Pancreas (tissue), 10 donors: ENCODE measurements around the gene C17orf100. TPM values are rescaled to one million over a fixed set of nuclear protein-coding genes. Genes with fewer than 3 reads are reported as not detected.

Source experiments
- ATAC-seq, 4 donors: fragments of 200-7000 bp; cut with Tn5 transposase; one replicate each; pipeline versions ENCODE4 v1.8.0 to v1.9.1; 2020; ENCODE audit warnings: mild to moderate bottlenecking in 4 of 4, moderate library complexity in 4 of 4
- DNase-seq, 6 donors: peaks; one replicate each; pipeline ENCODE4 v3.0.0-alpha.2; 2020
- FAIRE-seq: peaks from 2 replicates; lab custom pipeline; 2012; peaks lifted over from hg19 to GRCh38; lab: Jason Lieb, UNC
- H3K27ac ChIP-seq, 4 donors: fragments of 200-600 bp; sonication (generic); 1 replicate in 3 of 4; 2 replicates in 1 of 4; pipeline versions ENCODE4 v1.5.0 to v1.8.0; 2020
- H3K27me3 ChIP-seq, 4 donors: fragments of 200-600 bp; one replicate each; pipeline ENCODE4 v1.8.0; 2021
- H3K36me3 ChIP-seq, 3 donors: fragments of 200-600 bp; sonication (generic) in 1 of 3; one replicate each; pipeline versions ENCODE4 v1.5.0 to v1.8.0; 2020 to 2021
- H3K4me1 ChIP-seq, 3 donors: fragments of 200-600 bp; one replicate each; pipeline ENCODE4 v1.8.0; 2021
- H3K4me3 ChIP-seq, 4 donors: fragments of 200-600 bp; sonication (generic) in 2 of 4; one replicate each; pipeline versions ENCODE4 v1.5.0 to v1.8.0; 2020 to 2021
- H3K9me3 ChIP-seq, 4 donors: fragments of 200-600 bp; one replicate each; pipeline ENCODE4 v1.8.0; 2021
- CTCF ChIP-seq, 4 donors: fragments of 200-600 bp; sonication (generic) in 3 of 4; IDR thresholded peaks; one replicate each; pipeline versions ENCODE4 v1.5.0 to v1.8.0; 2021; ENCODE audit warnings: antibody characterized with exemption in 4 of 4
- WGBS, 2 donors: extraction: QIAGEN DNeasy Blood & Tissue Kit; methylation state at CpG; one replicate each; pipeline ENCODE4 v1.1.7; 2013; 5-methylcytosine and 5-hydroxymethylcytosine counted together
- intact Hi-C, 3 donors: fragments of 100-400 bp; cut with DNase I; formaldehyde crosslinking; loops; one replicate each; pipeline versions ENCODE4 v1.11.1 to v1.14.2; 2022
- polyA plus RNA-seq, 2 donors: library from polyadenylated mRNA; stranded (reverse); fragments of 200-250 nt; gene quantifications; one replicate each; pipeline ENCODE4 v1.2.3, GENCODE V29; 2013
- total RNA-seq, 6 donors: library from RNA; stranded (reverse); fragmentation: NEBNext Ultra II Directional in 4 of 6; extraction: Animal tissue kit (Norgen Biotek cat#: 25700) in 4 of 6; gene quantifications; one replicate each; pipeline versions ENCODE4 v1.2.1 to v1.2.4, GENCODE V29; 2021 to 2023
- donor health status: healthy with polysubstance abuse.
- donor health status: DM: no; HTN: no; CAD: no; lungs with moderate emphysema.
- donor health status: DM: no; HTN: no; CAD: no.
- donor health status: control.
- donor health status: control.
- donor health status: Bipolar disorder and iron deficiency.
- donor health status: DM: yes; HTN: yes; CAD: no.
- donor health status: DM: no; HTN: no; CAD: no.
- donor health status: DM: no; HTN: no; CAD: no.
- donor health status: DM: yes; HTN: yes; CAD: no.

Gene C17orf100
- total and polyA plus RNA-seq, 8 donors: 0.91 to 5.8 (median 2.4) TPM

DNA sequence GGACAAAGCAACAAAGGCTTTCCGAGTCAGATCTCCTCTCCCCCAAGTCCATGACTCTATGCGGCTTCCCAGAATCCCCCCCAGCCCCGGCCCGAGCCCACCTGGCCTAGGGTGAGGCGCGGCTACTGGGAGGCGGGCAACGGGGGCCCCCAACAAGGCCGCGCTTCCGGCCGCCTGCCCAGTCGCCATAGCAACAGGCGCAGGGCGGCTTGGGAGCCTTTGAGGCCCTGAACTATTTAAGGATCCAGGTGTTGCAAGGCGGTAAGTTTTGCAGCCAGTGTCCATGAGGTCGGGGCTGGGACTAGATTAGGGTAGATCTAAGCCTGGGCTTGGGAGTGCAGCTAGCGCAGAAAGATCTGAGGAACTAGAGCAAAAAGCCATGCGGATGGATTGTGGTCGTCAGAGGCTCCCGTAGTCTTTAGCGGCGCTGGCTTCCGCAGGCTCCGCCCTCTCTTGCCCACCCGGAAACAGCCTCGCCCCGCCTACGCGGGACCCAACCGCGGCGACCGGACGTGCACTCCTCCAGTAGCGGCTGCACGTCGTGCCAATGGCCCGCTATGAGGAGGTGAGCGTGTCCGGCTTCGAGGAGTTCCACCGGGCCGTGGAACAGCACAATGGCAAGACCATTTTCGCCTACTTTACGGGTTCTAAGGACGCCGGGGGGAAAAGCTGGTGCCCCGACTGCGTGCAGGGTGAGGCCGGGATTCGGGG, 10.9 kb upstream of the C17orf100 start, which contains the start of the genes KIAA0753 and TXNDC17:
KIAA0753 (minus strand) TSS at position 176 of the 711 bp plus-strand sequence. CDS start 5,608 bp downstream, outside the sequence.
TXNDC17 (plus strand) TSS at position 525 of the 711 bp plus-strand sequence; CDS start at position 548, 23 bp downstream.
- Histone ChIP-seq H3K4me1 (peaks cover 8 to 23% (median 9%) of the 10 kb centered on the region in 3 donors), H3K9me3 (no peaks in the 10 kb centered on the region), H3K27ac (peak within 1 kb of the TSS; percentile 70 to 85 (median 78)), H3K27me3 (no peaks in the 10 kb centered on the region), H3K4me3 (peak within 1 kb of the TSS; percentile 64 to 85 (median 70)), H3K36me3 (peaks cover 0 to 11% (median 3%) of the 10 kb centered on the region in 3 donors)
- TF ChIP-seq CTCF (IDR thresholded peaks at IDR 0.05): no peak
- WGBS, 2 donors: 0% methylated on average over 52 of the region's 52 CpGs
- DNase-seq (peak; percentile 85 to 95 (median 88)), ATAC-seq (peak; percentile 91 to 97 (median 95)), FAIRE-seq (no peak)
- intact Hi-C loops: loop anchor here in 1 of 3 donors (10.0 kb wide), 1 partner anchor 166 kb away; no protein-coding TSS in a partner anchor

GRCh38 chr17:6641247-6641863, 10.2 kb upstream of the C17orf100 start:
- no peaks in the 10 kb centered on the region for H3K9me3 ChIP-seq
- peak; percentile 9 to 29 (median 12) for ATAC-seq
- no peak for FAIRE-seq

DNA sequence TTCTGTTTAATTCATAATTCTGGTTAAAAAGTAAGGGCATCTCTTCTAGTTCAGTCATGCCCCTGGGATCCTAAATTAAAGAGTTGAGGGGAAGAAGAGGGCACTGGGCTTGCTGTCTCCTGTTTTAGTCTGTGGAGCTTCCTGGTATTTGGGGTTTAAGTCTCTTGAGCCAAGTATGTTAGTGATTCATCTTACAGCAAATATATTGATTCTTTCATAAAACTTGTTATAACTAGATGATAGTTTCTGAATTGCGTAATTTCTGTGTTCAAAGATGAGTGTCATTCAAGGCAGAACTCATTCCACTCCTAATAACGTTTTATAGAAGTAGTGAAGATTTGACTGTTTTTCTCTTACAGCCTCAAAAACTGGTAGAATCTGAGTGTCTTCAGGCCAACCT, 9.0 kb upstream of the C17orf100 start:
- H3K4me3 ChIP-seq: no peak overlapping the region
- no peak for TF ChIP-seq CTCF (IDR thresholded peaks at IDR 0.05)
- WGBS, 2 donors: 44 to 47% methylated on average over 2 of the region's 2 CpGs
- no peak for ATAC-seq
- no peak for FAIRE-seq
- no peak for DNase-seq
- H3K4me1 ChIP-seq: peaks cover 8 to 23% (median 9%) of the 10 kb centered on the region in 3 donors
- no peak overlapping the region for H3K27ac ChIP-seq
- no peaks in the 10 kb centered on the region for H3K27me3 ChIP-seq
- H3K36me3 ChIP-seq: peaks cover 0 to 11% (median 5%) of the 10 kb centered on the region in 3 donors
- intact Hi-C loops: loop anchor here in 1 of 3 donors (10.0 kb wide), 1 partner anchor 168 kb away; no protein-coding TSS in a partner anchor
- no peaks in the 10 kb centered on the region for H3K9me3 ChIP-seq

More at GRCh38 chr17:6641247-6641863, 10.2 kb upstream of the C17orf100 start:
- no peaks in the 10 kb centered on the region for H3K27me3 ChIP-seq
- WGBS, 2 donors: 1% methylated on average over 20 of the region's 20 CpGs
- intact Hi-C loops: loop anchor here in 1 of 3 donors (10.0 kb wide), 1 partner anchor 167 kb away; no protein-coding TSS in a partner anchor
- peaks cover 8 to 23% (median 9%) of the 10 kb centered on the region in 3 donors for H3K4me1 ChIP-seq
- H3K4me3 ChIP-seq: peak overlapping the region; percentile 64 to 85 (median 70)
- H3K36me3 ChIP-seq: peaks cover 0 to 11% (median 5%) of the 10 kb centered on the region in 3 donors
- DNase-seq: no peak
- peak overlapping the region; percentile 70 to 85 (median 78) for H3K27ac ChIP-seq
- no peak for TF ChIP-seq CTCF (IDR thresholded peaks at IDR 0.05)

GRCh38 chr17:6643451-6644125, 8.0 kb upstream of the C17orf100 start:
- no peak for FAIRE-seq
- H3K27me3 ChIP-seq: no peaks in the 10 kb centered on the region
- H3K4me1 ChIP-seq: peaks cover 8 to 21% (median 9%) of the 10 kb centered on the region in 3 donors

More at GRCh38 chr17:6643451-6644125, 8.0 kb upstream of the C17orf100 start:
- ATAC-seq (no peak), DNase-seq (no peak)
- WGBS, 2 donors: 83 to 93% methylated on average over 5 of the region's 5 CpGs
- H3K36me3 ChIP-seq: peaks cover 0 to 11% (median 5%) of the 10 kb centered on the region in 3 donors
- H3K4me3 ChIP-seq: no peak overlapping the region
- H3K27ac ChIP-seq: no peak overlapping the region
- no peaks in the 10 kb centered on the region for H3K9me3 ChIP-seq
- intact Hi-C loops: loop anchor here in 1 of 3 donors (10.0 kb wide), 1 partner anchor 169 kb away; no protein-coding TSS in a partner anchor
- no peak for TF ChIP-seq CTCF (IDR thresholded peaks at IDR 0.05)
